ENCODE results near the gene UNCX.

- no peak for TF ChIP-seq CTCF (optimal IDR thresholded peaks at IDR 0.05 in 1 of 3, IDR thresholded peaks at IDR 0.05 in 1 of 3, conservative IDR thresholded peaks at IDR 0.05 in 1 of 3; ENCODE audit: extremely low read depth in 1 of 3, insufficient read depth in 2 of 3, low read length in 3 of 3)
- peak; percentile 69 for TF ChIP-seq EZH2 (IDR thresholded peaks at IDR 0.05; ENCODE audit: low read length)
Observed at GRCh38 chr7:1214516-1214915, 18.2 kb upstream of the UNCX start.

Measured in keratinocyte (primary cell).